ENCODE results near the gene AIPL1.
A peak's percentile ranks its signal among the peaks of the same experiment; 100 is the strongest.

AIPL1 gene

GRCh38 chr17:6465206-6466003 lies 30.5 kb upstream of the AIPL1 start:
- no peak for DNase-seq

- DNase-seq: no peak
Measured at GRCh38 chr17:6464446-6465041, 29.6 kb upstream of the AIPL1 start.

- no peak for DNase-seq
Measured at GRCh38 chr17:6463616-6464445, 28.9 kb upstream of the AIPL1 start.

GRCh38 chr17:6462692-6463091 lies 27.8 kb upstream of the AIPL1 start:
- no peak for DNase-seq

GRCh38 chr17:6461792-6462524 lies 27.0 kb upstream of the AIPL1 start:
- no peak for DNase-seq

GRCh38 chr17:6461246-6461645 lies 26.3 kb upstream of the AIPL1 start:
- DNase-seq: no peak

GRCh38 chr17:6460531-6461161 lies 25.7 kb upstream of the AIPL1 start:
- no peak for DNase-seq

GRCh38 chr17:6458460-6458950 lies 23.6 kb upstream of the AIPL1 start:
- DNase-seq: no peak

- no peak for DNase-seq
Measured at GRCh38 chr17:6457688-6458459, 23.0 kb upstream of the AIPL1 start.

GRCh38 chr17:6456914-6457687 lies 22.2 kb upstream of the AIPL1 start:
- DNase-seq: peak in 2 of 4 experiments; percentile 19 to 21

GRCh38 chr17:6456321-6456720 lies 21.4 kb upstream of the AIPL1 start:
- no peak for DNase-seq

GRCh38 chr17:6455321-6455705 lies 20.4 kb upstream of the AIPL1 start:
- peak in 3 of 4 experiments; percentile 12 to 54 (median 31) for DNase-seq

GRCh38 chr17:6454495-6455320 lies 19.8 kb upstream of the AIPL1 start:
- DNase-seq: no peak

GRCh38 chr17:6453279-6454024 lies 18.5 kb upstream of the AIPL1 start:
- no peak for DNase-seq

- DNase-seq: no peak
Measured at GRCh38 chr17:6452471-6453266, 17.7 kb upstream of the AIPL1 start.

GRCh38 chr17:6450926-6451832 lies 16.3 kb upstream of the AIPL1 start:
- DNase-seq: no peak

- DNase-seq: no peak
Measured at GRCh38 chr17:6449307-6449706, 14.4 kb upstream of the AIPL1 start.
